ENCODE measurements around the gene CCR3.

CCR3 gene

GRCh38 chr3:46293035-46293724, 50.9 kb downstream of the CCR3 start:
- Mint-ChIP-seq H3K4me3 (no peak overlapping the region), H3K36me3 (ENCODE audit: low read depth) (no peaks in the 10 kb centered on the region), H3K27ac (peak overlapping the region; percentile 86), H3K9me3 (no peaks in the 10 kb centered on the region), H3K4me1 (ENCODE audit: low read depth) (peaks cover 56% of the 10 kb centered on the region), H3K27me3 (peaks cover 18% of the 10 kb centered on the region)

GRCh38 chr3:46293991-46294833, 52.0 kb downstream of the CCR3 start:
- peak overlapping the region; percentile 86 for H3K27ac Mint-ChIP-seq
- no peaks in the 10 kb centered on the region for H3K9me3 Mint-ChIP-seq
- peaks cover 66% of the 10 kb centered on the region for H3K4me1 Mint-ChIP-seq (ENCODE audit: low read depth)
- H3K36me3 Mint-ChIP-seq (ENCODE audit: low read depth), result no peaks in the 10 kb centered on the region
- H3K4me3 Mint-ChIP-seq, result peak overlapping the region; percentile 40
- peaks cover 18% of the 10 kb centered on the region for H3K27me3 Mint-ChIP-seq

GRCh38 chr3:46296826-46297225, 54.6 kb downstream of the CCR3 start:
- Mint-ChIP-seq H3K4me1 (ENCODE audit: low read depth) (peaks cover 88% of the 10 kb centered on the region), H3K4me3 (no peak overlapping the region), H3K27ac (no peak overlapping the region)

GRCh38 chr3:46297658-46298423, 55.6 kb downstream of the CCR3 start:
- Mint-ChIP-seq H3K4me1 (ENCODE audit: low read depth) (peaks cover 92% of the 10 kb centered on the region), H3K4me3 (no peak overlapping the region), H3K27me3 (peaks cover 23% of the 10 kb centered on the region), H3K27ac (peak overlapping the region; percentile 23), H3K9me3 (no peaks in the 10 kb centered on the region), H3K36me3 (ENCODE audit: low read depth) (no peaks in the 10 kb centered on the region)

More at GRCh38 chr3:46296826-46297225, 54.6 kb downstream of the CCR3 start:
- Mint-ChIP-seq H3K27me3 (peaks cover 23% of the 10 kb centered on the region), H3K9me3 (no peaks in the 10 kb centered on the region), H3K36me3 (ENCODE audit: low read depth) (no peaks in the 10 kb centered on the region)

GRCh38 chr3:46298871-46299607, 56.8 kb downstream of the CCR3 start:
- Mint-ChIP-seq H3K9me3 (no peaks in the 10 kb centered on the region), H3K36me3 (ENCODE audit: low read depth) (no peaks in the 10 kb centered on the region), H3K27ac (peak overlapping the region; percentile 90), H3K4me3 (peak overlapping the region; percentile 57), H3K27me3 (peaks cover 23% of the 10 kb centered on the region), H3K4me1 (ENCODE audit: low read depth) (peaks cover 80% of the 10 kb centered on the region)

- Mint-ChIP-seq H3K36me3 (ENCODE audit: low read depth) (no peaks in the 10 kb centered on the region), H3K4me3 (peak overlapping the region; percentile 57), H3K9me3 (no peaks in the 10 kb centered on the region), H3K27ac (peak overlapping the region; percentile 90), H3K4me1 (ENCODE audit: low read depth) (peaks cover 72% of the 10 kb centered on the region), H3K27me3 (peaks cover 27% of the 10 kb centered on the region)
Observed at GRCh38 chr3:46299608-46300460, 57.6 kb downstream of the CCR3 start.

GRCh38 chr3:46300461-46300789, 58.2 kb downstream of the CCR3 start:
- no peak overlapping the region for H3K4me3 Mint-ChIP-seq
- peak overlapping the region; percentile 53 for H3K27ac Mint-ChIP-seq

GRCh38 chr3:46301122-46301835, 59.0 kb downstream of the CCR3 start:
- H3K36me3 Mint-ChIP-seq (ENCODE audit: low read depth), result no peaks in the 10 kb centered on the region
- H3K9me3 Mint-ChIP-seq, result no peaks in the 10 kb centered on the region

More at GRCh38 chr3:46300461-46300789, 58.2 kb downstream of the CCR3 start:
- Mint-ChIP-seq H3K9me3 (no peaks in the 10 kb centered on the region), H3K36me3 (ENCODE audit: low read depth) (no peaks in the 10 kb centered on the region), H3K27me3 (peaks cover 33% of the 10 kb centered on the region), H3K4me1 (ENCODE audit: low read depth) (peaks cover 69% of the 10 kb centered on the region)

GRCh38 chr3:46303240-46303639, 61.0 kb downstream of the CCR3 start:
- H3K4me1 Mint-ChIP-seq (ENCODE audit: low read depth), result peaks cover 44% of the 10 kb centered on the region
- H3K27me3 Mint-ChIP-seq, result peaks cover 22% of the 10 kb centered on the region
- no peak overlapping the region for H3K4me3 Mint-ChIP-seq
- no peak overlapping the region for H3K27ac Mint-ChIP-seq
- no peaks in the 10 kb centered on the region for H3K36me3 Mint-ChIP-seq (ENCODE audit: low read depth)
- no peaks in the 10 kb centered on the region for H3K9me3 Mint-ChIP-seq

More at GRCh38 chr3:46301122-46301835, 59.0 kb downstream of the CCR3 start:
- Mint-ChIP-seq H3K27ac (peak overlapping the region; percentile 62), H3K27me3 (peaks cover 25% of the 10 kb centered on the region), H3K4me3 (peak overlapping the region; percentile 26), H3K4me1 (ENCODE audit: low read depth) (peaks cover 63% of the 10 kb centered on the region)

GRCh38 chr3:46304739-46305138, 62.5 kb downstream of the CCR3 start:
- Mint-ChIP-seq H3K27ac (no peak overlapping the region), H3K36me3 (ENCODE audit: low read depth) (no peaks in the 10 kb centered on the region), H3K4me1 (ENCODE audit: low read depth) (peaks cover 29% of the 10 kb centered on the region), H3K4me3 (no peak overlapping the region), H3K27me3 (peaks cover 22% of the 10 kb centered on the region), H3K9me3 (no peaks in the 10 kb centered on the region)

- H3K27me3 Mint-ChIP-seq, result peaks cover 17% of the 10 kb centered on the region
- peaks cover 10% of the 10 kb centered on the region for H3K4me1 Mint-ChIP-seq (ENCODE audit: low read depth)
- no peak overlapping the region for H3K4me3 Mint-ChIP-seq
- peaks cover 8% of the 10 kb centered on the region for H3K36me3 Mint-ChIP-seq (ENCODE audit: low read depth)
- H3K27ac Mint-ChIP-seq, result no peak overlapping the region
- peaks cover 14% of the 10 kb centered on the region for H3K9me3 Mint-ChIP-seq
Observed at GRCh38 chr3:46312991-46313390, 70.7 kb downstream of the CCR3 start.

- Mint-ChIP-seq H3K27ac (no peak overlapping the region), H3K36me3 (ENCODE audit: low read depth) (peaks cover 8% of the 10 kb centered on the region), H3K4me3 (no peak overlapping the region), H3K9me3 (peaks cover 15% of the 10 kb centered on the region), H3K27me3 (peaks cover 17% of the 10 kb centered on the region), H3K4me1 (ENCODE audit: low read depth) (peaks cover 10% of the 10 kb centered on the region)
Observed at GRCh38 chr3:46314517-46314916, 72.3 kb downstream of the CCR3 start.

GRCh38 chr3:46316206-46316605, 73.9 kb downstream of the CCR3 start:
- Mint-ChIP-seq H3K4me1 (ENCODE audit: low read depth) (peaks cover 10% of the 10 kb centered on the region), H3K36me3 (ENCODE audit: low read depth) (peaks cover 8% of the 10 kb centered on the region), H3K27ac (no peak overlapping the region), H3K27me3 (peaks cover 22% of the 10 kb centered on the region), H3K4me3 (no peak overlapping the region), H3K9me3 (peaks cover 15% of the 10 kb centered on the region)

All from stimulated activated naive CD8-positive, alpha-beta T cell treated with anti-CD3 and anti-CD28 coated beads, Interleukin-15, Interleukin-2, amounts not matched to agents 100 ng/mL and 50 ng/mL, for 24 hours (primary cell).